Omental fat pad (tissue), 4 donors: ENCODE data around the gene CLSTN2. TPM values are rescaled to one million over a fixed set of nuclear protein-coding genes. Genes with fewer than 3 reads are reported as not detected.

Experiments
- ATAC-seq: fragments of 150-250 bp; one replicate; pipeline ENCODE4 v1.9.1; 2016; ENCODE audit warnings: mild to moderate bottlenecking, moderate library complexity; ENCODE audit not compliant: low FRiP score
- DNase-seq: peaks from one replicate; pipeline ENCODE4 v3.0.0-alpha.2; 2019; ENCODE audit warnings: low spot score
- CTCF ChIP-seq, 3 donors: fragments of 450-650 bp; IDR thresholded peaks; one replicate each; pipeline ENCODE4 v1.5.1; 2016 to 2017; ENCODE audit warnings: antibody characterized with exemption in 3 of 3, mild to moderate bottlenecking in 3 of 3, moderate library complexity in 2 of 3
- total RNA-seq, 4 donors: library from RNA; depleted of rRNA; stranded (reverse); fragments of >200 nt; gene quantifications; one replicate each; pipeline ENCODE4 v1.1.0, GENCODE V29; 2016

The CLSTN2 gene
- total RNA-seq, 4 donors from 2014 or later: 20.0 to 40.5 (median 37.8) TPM

- TF ChIP-seq CTCF (IDR thresholded peaks at IDR 0.05): no peak
These were observed 534.5 kb downstream of the CLSTN2 start for GRCh38 chr3:140469491-140469890.

GRCh38 chr3:140470211-140470610 lies 535.2 kb downstream of the CLSTN2 start:
- no peak for DNase-seq
- ATAC-seq: no peak
- no peak for TF ChIP-seq CTCF (IDR thresholded peaks at IDR 0.05)

More at GRCh38 chr3:140469491-140469890, 534.5 kb downstream of the CLSTN2 start:
- ATAC-seq (no peak), DNase-seq (no peak)

- DNase-seq (no peak), ATAC-seq (no peak)
- TF ChIP-seq CTCF (IDR thresholded peaks at IDR 0.05): no peak
These were observed 536.0 kb downstream of the CLSTN2 start for GRCh38 chr3:140470962-140471361.

- DNase-seq (no peak), ATAC-seq (no peak)
- TF ChIP-seq CTCF (IDR thresholded peaks at IDR 0.05): no peak
These were observed 537.5 kb downstream of the CLSTN2 start for GRCh38 chr3:140472306-140473020.

- TF ChIP-seq CTCF (IDR thresholded peaks at IDR 0.05): no peak
- ATAC-seq (no peak), DNase-seq (no peak)
These were observed 552.6 kb downstream of the CLSTN2 start for GRCh38 chr3:140487566-140487965.

GRCh38 chr3:140493271-140493670 lies 558.3 kb downstream of the CLSTN2 start:
- ATAC-seq: no peak
- no peak for DNase-seq
- TF ChIP-seq CTCF (IDR thresholded peaks at IDR 0.05): no peak

- DNase-seq (no peak), ATAC-seq (no peak)
- no peak for TF ChIP-seq CTCF (IDR thresholded peaks at IDR 0.05)
These were observed 560.0 kb downstream of the CLSTN2 start for GRCh38 chr3:140494970-140495369.
